Effector memory CD4-positive, alpha-beta T cell (primary cell): ENCODE measurements around the gene ABL2.
"Not testable (repeated sequence)": the region's sequence is repeated elsewhere in the genome, so short reads cannot be mapped to it uniquely, and the experiment has no call there.

Source experiments
- DNase-seq, 3 donors: peaks; one replicate each; pipeline ENCODE4 v3.0.0-alpha.2; 2020
- H3K27ac ChIP-seq: 2 replicates; pipeline ENCODE4 v1.7.0; 2013; ENCODE audit warnings: mild to moderate bottlenecking, low read length, moderate library complexity; ENCODE audit not compliant: insufficient read depth, poor library complexity, severe bottlenecking
- H3K27me3 ChIP-seq: replicated peaks from 2 replicates; pipeline ENCODE4 v1.7.0; 2013; ENCODE audit warnings: mild to moderate bottlenecking, low read length; ENCODE audit not compliant: insufficient read depth, control insufficient read depth, poor library complexity, severe bottlenecking
- H3K36me3 ChIP-seq: 2 replicates; pipeline ENCODE4 v1.7.0; 2013; ENCODE audit warnings: mild to moderate bottlenecking, low read length, moderate library complexity; ENCODE audit not compliant: control insufficient read depth, insufficient read depth
- H3K4me1 ChIP-seq: 2 replicates; pipeline ENCODE4 v1.7.0; 2013; ENCODE audit warnings: low read length, mild to moderate bottlenecking; ENCODE audit not compliant: control insufficient read depth, insufficient read depth, poor library complexity, severe bottlenecking
- H3K4me3 ChIP-seq: 2 replicates; pipeline ENCODE4 v1.7.0; 2013; ENCODE audit warnings: low read length, low read depth, mild to moderate bottlenecking; ENCODE audit not compliant: insufficient read depth, poor library complexity, severe bottlenecking
- H3K9me3 ChIP-seq: 2 replicates; pipeline ENCODE4 v1.7.0; 2013; ENCODE audit warnings: mild to moderate bottlenecking, low read length, moderate library complexity; ENCODE audit not compliant: control insufficient read depth
- total RNA-seq, 3 donors: gene quantifications; one replicate each; lab custom pipeline; 2026; lab: John Stamatoyannopoulos, UW

The ABL2 gene
- total RNA-seq = 39.6 to 46.5 (median 45.2) reads per million in 3 donors

- Histone ChIP-seq H3K4me3 (peak within 1 kb of the TSS; percentile 96), H3K4me1 (peaks cover 7% of the 10 kb centered on the region), H3K36me3 (no peaks in the 10 kb centered on the region), H3K27ac (peak within 1 kb of the TSS; percentile 66), H3K9me3 (no peaks in the 10 kb centered on the region), H3K27me3 (no peaks in the 10 kb centered on the region)
- peak; percentile 38 to 44 (median 43) for DNase-seq
Observed at GRCh38 chr1:179229214-179230140, at the start of gene ABL2. Gene ABL2 (minus strand): TSS chr1:179229677. CDS start chr1:179229397, 280 bp downstream.

GRCh38 chr1:179278920-179279319 is 49.4 kb upstream of the ABL2 start:
- Histone ChIP-seq H3K27me3 (no peaks in the 10 kb centered on the region), H3K4me3 (no peak overlapping the region), H3K27ac (no peak overlapping the region), H3K4me1 (no peaks in the 10 kb centered on the region), H3K9me3 (no peaks in the 10 kb centered on the region), H3K36me3 (no peaks in the 10 kb centered on the region)
- no peak for DNase-seq

- H3K4me3 ChIP-seq, H3K9me3 ChIP-seq, H3K4me1 ChIP-seq, H3K27ac ChIP-seq, H3K36me3 ChIP-seq, H3K27me3 ChIP-seq, DNase-seq: not testable (repeated sequence)
Observed at GRCh38 chr1:179274424-179274823, 44.9 kb upstream of the ABL2 start.

- Histone ChIP-seq H3K9me3 (no peaks in the 10 kb centered on the region), H3K36me3 (no peaks in the 10 kb centered on the region), H3K27ac (no peak overlapping the region), H3K4me1 (no peaks in the 10 kb centered on the region), H3K4me3 (no peak overlapping the region), H3K27me3 (no peaks in the 10 kb centered on the region)
- no peak for DNase-seq
Observed at GRCh38 chr1:179269071-179269470, 39.6 kb upstream of the ABL2 start.

GRCh38 chr1:179264507-179264906 is 35.0 kb upstream of the ABL2 start:
- H3K27me3 ChIP-seq = no peaks in the 10 kb centered on the region
- no peak overlapping the region for H3K27ac ChIP-seq
- no peaks in the 10 kb centered on the region for H3K9me3 ChIP-seq
- H3K36me3 ChIP-seq = no peaks in the 10 kb centered on the region
- H3K4me3 ChIP-seq = no peak overlapping the region
- DNase-seq = no peak
- H3K4me1 ChIP-seq = no peaks in the 10 kb centered on the region

GRCh38 chr1:179263121-179263520 is 33.6 kb upstream of the ABL2 start:
- H3K4me1 ChIP-seq = no peaks in the 10 kb centered on the region
- H3K4me3 ChIP-seq = no peak overlapping the region
- H3K27me3 ChIP-seq = no peaks in the 10 kb centered on the region
- DNase-seq = no peak
- no peak overlapping the region for H3K27ac ChIP-seq
- no peaks in the 10 kb centered on the region for H3K9me3 ChIP-seq
- H3K36me3 ChIP-seq = no peaks in the 10 kb centered on the region

- Histone ChIP-seq H3K27ac (no peak overlapping the region), H3K4me3 (no peak overlapping the region), H3K4me1 (no peaks in the 10 kb centered on the region), H3K36me3 (no peaks in the 10 kb centered on the region), H3K9me3 (no peaks in the 10 kb centered on the region), H3K27me3 (no peaks in the 10 kb centered on the region)
- no peak for DNase-seq
Observed at GRCh38 chr1:179262183-179262582, 32.7 kb upstream of the ABL2 start.

- Histone ChIP-seq H3K9me3 (no peaks in the 10 kb centered on the region), H3K4me1 (no peaks in the 10 kb centered on the region), H3K27ac (no peak overlapping the region), H3K4me3 (no peak overlapping the region), H3K27me3 (no peaks in the 10 kb centered on the region), H3K36me3 (no peaks in the 10 kb centered on the region)
- DNase-seq = no peak
Observed at GRCh38 chr1:179253286-179253972, 24.0 kb upstream of the ABL2 start.

GRCh38 chr1:179252606-179253005 is 23.1 kb upstream of the ABL2 start:
- Histone ChIP-seq H3K4me3 (no peak overlapping the region), H3K36me3 (no peaks in the 10 kb centered on the region), H3K27ac (no peak overlapping the region), H3K9me3 (no peaks in the 10 kb centered on the region), H3K4me1 (no peaks in the 10 kb centered on the region), H3K27me3 (no peaks in the 10 kb centered on the region)
- no peak for DNase-seq

- Histone ChIP-seq H3K4me1 (no peaks in the 10 kb centered on the region), H3K36me3 (no peaks in the 10 kb centered on the region), H3K9me3 (no peaks in the 10 kb centered on the region), H3K27me3 (no peaks in the 10 kb centered on the region), H3K4me3 (no peak overlapping the region), H3K27ac (no peak overlapping the region)
- no peak for DNase-seq
Observed at GRCh38 chr1:179251675-179252074, 22.2 kb upstream of the ABL2 start.
